ENCODE data around the gene PSMD11.
"Not testable (repeated sequence)": the region's sequence is repeated elsewhere in the genome, so short reads cannot be mapped to it uniquely, and the experiment has no call there.

Gene PSMD11

GRCh38 chr17:32519228-32520103, 75.2 kb downstream of the PSMD11 start:
- H3K27ac ChIP-seq, result no peak overlapping the region
- TF ChIP-seq CTCF (conservative IDR thresholded peaks at IDR 0.05), result no peak
- TF ChIP-seq ZFX (IDR thresholded peaks at IDR 0.05), result 0 out of 2 replicates have a peak, but pooled peaks have one; percentile 21

- H3K27ac ChIP-seq, result no peak overlapping the region
Observed at GRCh38 chr17:32520104-32520701, 75.9 kb downstream of the PSMD11 start.

GRCh38 chr17:32520737-32521404, 76.6 kb downstream of the PSMD11 start:
- TF ChIP-seq CTCF (conservative IDR thresholded peaks at IDR 0.05) (no peak), ZFX (IDR thresholded peaks at IDR 0.05) (no peak)
- no peak overlapping the region for H3K27ac ChIP-seq

More at GRCh38 chr17:32520104-32520701, 75.9 kb downstream of the PSMD11 start:
- TF ChIP-seq CTCF (conservative IDR thresholded peaks at IDR 0.05) (no peak), ZFX (IDR thresholded peaks at IDR 0.05) (no peak)

GRCh38 chr17:32523017-32523680, 78.8 kb downstream of the PSMD11 start:
- H3K27ac ChIP-seq, result no peak overlapping the region
- TF ChIP-seq CTCF (conservative IDR thresholded peaks at IDR 0.05), result no peak
- no peak for TF ChIP-seq ZFX (IDR thresholded peaks at IDR 0.05)

- no peak overlapping the region for H3K27ac ChIP-seq
- TF ChIP-seq ZFX (IDR thresholded peaks at IDR 0.05), result no peak
- no peak for TF ChIP-seq CTCF (conservative IDR thresholded peaks at IDR 0.05)
Observed at GRCh38 chr17:32523827-32524552, 79.7 kb downstream of the PSMD11 start.

- not testable (repeated sequence) for H3K27ac ChIP-seq
Observed at GRCh38 chr17:32524553-32524880, 80.2 kb downstream of the PSMD11 start.

- no peak for TF ChIP-seq CTCF (conservative IDR thresholded peaks at IDR 0.05)
- no peak for TF ChIP-seq ZFX (IDR thresholded peaks at IDR 0.05)
- H3K27ac ChIP-seq, result no peak overlapping the region
Observed at GRCh38 chr17:32525122-32525521, 80.8 kb downstream of the PSMD11 start.
